ENCODE results near the gene CCDC32.
"Not testable (repeated sequence)": the region's sequence is repeated elsewhere in the genome, so short reads cannot be mapped to it uniquely, and the experiment has no call there.

Gene CCDC32
- total RNA-seq: 16.6 to 45.2 (median 25.1) reads per million in 17 experiments

GRCh38 chr15:40564591-40565332 lies at the start of gene CCDC32:
TSS of gene CCDC32 (minus strand) at chr15:40565042. CDS start at chr15:40563015, 2,027 bp downstream.
- DNase-seq: peak; percentile 97 to 99 (median 98)

GRCh38 chr15:40613080-40613479 lies 48.2 kb upstream of the CCDC32 start:
- DNase-seq: no peak

- no peak for DNase-seq
Observed at GRCh38 chr15:40603935-40604334, 39.1 kb upstream of the CCDC32 start.

GRCh38 chr15:40600956-40601355 lies 36.1 kb upstream of the CCDC32 start:
- no peak for DNase-seq

- DNase-seq: no peak
Observed at GRCh38 chr15:40598672-40599071, 33.8 kb upstream of the CCDC32 start.

GRCh38 chr15:40598126-40598525 lies 33.3 kb upstream of the CCDC32 start:
- no peak for DNase-seq

GRCh38 chr15:40597024-40597423 lies 32.2 kb upstream of the CCDC32 start:
- DNase-seq: no peak

- DNase-seq: no peak
Observed at GRCh38 chr15:40595773-40596172, 30.9 kb upstream of the CCDC32 start.

- no peak for DNase-seq
Observed at GRCh38 chr15:40595219-40595618, 30.4 kb upstream of the CCDC32 start.

- DNase-seq: peak; percentile 71 to 87 (median 76)
Observed at GRCh38 chr15:40594429-40594836, 29.6 kb upstream of the CCDC32 start.

GRCh38 chr15:40593588-40594428 lies 29.0 kb upstream of the CCDC32 start, which contains the start of gene KNL1:
TSS of gene KNL1 (plus strand) at chr15:40594249. CDS start at chr15:40602932, 8,683 bp downstream.
- peak; percentile 92 to 98 (median 95) for DNase-seq

- no peak for DNase-seq
Observed at GRCh38 chr15:40593165-40593564, 28.3 kb upstream of the CCDC32 start.

- no peak for DNase-seq
Observed at GRCh38 chr15:40591389-40591788, 26.5 kb upstream of the CCDC32 start.

GRCh38 chr15:40590667-40591050 lies 25.8 kb upstream of the CCDC32 start:
- peak in 2 of 4 experiments; percentile 4 to 14 for DNase-seq

- DNase-seq: no peak
Observed at GRCh38 chr15:40584191-40584590, 19.3 kb upstream of the CCDC32 start.

- peak in 2 of 4 experiments; percentile 28 to 38 for DNase-seq
Observed at GRCh38 chr15:40582726-40583246, 17.9 kb upstream of the CCDC32 start.

GRCh38 chr15:40581796-40582195 lies 17.0 kb upstream of the CCDC32 start:
- DNase-seq: not testable (repeated sequence)

GRCh38 chr15:40578892-40579291 lies 14.1 kb upstream of the CCDC32 start:
- DNase-seq: no peak

- DNase-seq: not testable (repeated sequence)
Observed at GRCh38 chr15:40576914-40577313, 12.1 kb upstream of the CCDC32 start.

- DNase-seq: no peak
Observed at GRCh38 chr15:40575113-40575512, 10.3 kb upstream of the CCDC32 start.

- peak; percentile 92 to 96 (median 94) for DNase-seq
Observed at GRCh38 chr15:40569129-40569953, 4.5 kb upstream of the CCDC32 start, which contains the start of gene RPUSD2. TSS of gene RPUSD2 (plus strand) at chr15:40569299. CDS start at chr15:40569338, 39 bp downstream.

- DNase-seq: peak in 1 of 4 experiments; percentile 20
Observed at GRCh38 chr15:40567111-40567510, 2.3 kb upstream of the CCDC32 start.
